NCI-H1417 (cell line): ENCODE measurements around the gene TENT4A.
"Not testable (repeated sequence)": the region's sequence is repeated elsewhere in the genome, so short reads cannot be mapped to it uniquely, and the experiment has no call there.

Experiments used
- DNase-seq, 3 experiments: peaks; one replicate each; lab custom pipeline; 2025; lab: John Stamatoyannopoulos, UW

Gene TENT4A

GRCh38 chr5:6713274-6714225 is at the start of gene TENT4A:
TENT4A (plus strand) TSS chr5:6713432; CDS start chr5:6713984, 552 bp downstream.
- DNase-seq: peak; percentile 54 to 97 (median 56)

- DNase-seq: no peak
Measured at GRCh38 chr5:6666762-6667161, 46.5 kb upstream of the TENT4A start.

- no peak for DNase-seq
Measured at GRCh38 chr5:6667648-6668047, 45.6 kb upstream of the TENT4A start.

- DNase-seq: not testable (repeated sequence)
Measured at GRCh38 chr5:6668717-6669116, 44.5 kb upstream of the TENT4A start.

GRCh38 chr5:6673031-6673430 is 40.2 kb upstream of the TENT4A start:
- DNase-seq: no peak

GRCh38 chr5:6673963-6674362 is 39.3 kb upstream of the TENT4A start:
- DNase-seq: no peak

- DNase-seq: peak in 1 of 3 experiments; percentile 77
Measured at GRCh38 chr5:6674421-6674820, 38.8 kb upstream of the TENT4A start.

GRCh38 chr5:6674886-6675285 is 38.3 kb upstream of the TENT4A start:
- no peak for DNase-seq

- no peak for DNase-seq
Measured at GRCh38 chr5:6675784-6676491, 37.3 kb upstream of the TENT4A start.

GRCh38 chr5:6676702-6677101 is 36.5 kb upstream of the TENT4A start:
- DNase-seq: no peak

- no peak for DNase-seq
Measured at GRCh38 chr5:6678385-6678784, 34.8 kb upstream of the TENT4A start.

- no peak for DNase-seq
Measured at GRCh38 chr5:6680922-6681321, 32.3 kb upstream of the TENT4A start.

- DNase-seq: no peak
Measured at GRCh38 chr5:6681682-6682081, 31.6 kb upstream of the TENT4A start.

GRCh38 chr5:6682239-6682638 is 31.0 kb upstream of the TENT4A start:
- no peak for DNase-seq

- no peak for DNase-seq
Measured at GRCh38 chr5:6683241-6683640, 30.0 kb upstream of the TENT4A start.

- no peak for DNase-seq
Measured at GRCh38 chr5:6684075-6684474, 29.2 kb upstream of the TENT4A start.

GRCh38 chr5:6686501-6686900 is 26.7 kb upstream of the TENT4A start:
- DNase-seq: no peak

- no peak for DNase-seq
Measured at GRCh38 chr5:6686915-6687409, 26.3 kb upstream of the TENT4A start.

- no peak for DNase-seq
Measured at GRCh38 chr5:6687505-6687904, 25.7 kb upstream of the TENT4A start.

- DNase-seq: no peak
Measured at GRCh38 chr5:6692906-6693305, 20.3 kb upstream of the TENT4A start.

- DNase-seq: no peak
Measured at GRCh38 chr5:6698696-6699095, 14.5 kb upstream of the TENT4A start.

GRCh38 chr5:6699357-6699756 is 13.9 kb upstream of the TENT4A start:
- no peak for DNase-seq
